SU-DHL-6 (cell line): ENCODE results near the gene BCAP31.
"Not testable (repeated sequence)": the region's sequence is repeated elsewhere in the genome, so short reads cannot be mapped to it uniquely, and the experiment has no call there.

ENCODE experiments used
- CTCF ChIP-seq: fragments of 200-600 bp; sonication (generic); IDR thresholded peaks from one replicate; pipeline ENCODE4 v1.5.1; 2017; ENCODE audit warnings: antibody characterized with exemption, mild to moderate bottlenecking, low read length, moderate library complexity; ENCODE audit not compliant: insufficient read depth, poor library complexity, severe bottlenecking
- EZH2phosphoT487 ChIP-seq: fragments of 200-600 bp; sonication (generic), shearing (Covaris generic); conservative IDR thresholded peaks from 2 replicates; pipeline ENCODE4 v1.6.1; 2018; ENCODE audit warnings: mild to moderate bottlenecking, antibody characterized with exemption, low read length, moderate library complexity, mixed read lengths

- not testable (repeated sequence) for TF ChIP-seq CTCF, EZH2phosphoT487
Observed at GRCh38 chrX:153730115-153730514, 5.9 kb upstream of the BCAP31 start.
